Duodenal mucosa (tissue), 2 donors: ENCODE measurements around the gene TNIP1.

Experiments
- H3K27ac ChIP-seq: one replicate; pipeline ENCODE4 v1.7.0; 2013; ENCODE audit warnings: low read depth, low read length
- H3K27me3 ChIP-seq, 2 donors: one replicate each; pipeline ENCODE4 v1.7.0; 2013; ENCODE audit warnings: low read length in 2 of 2, control low read depth in 1 of 2; ENCODE audit not compliant: insufficient read depth in 2 of 2, control insufficient read depth in 1 of 2
- H3K36me3 ChIP-seq, 2 donors: one replicate each; pipeline ENCODE4 v1.7.0; 2013; ENCODE audit warnings: low read length in 2 of 2, control low read depth in 1 of 2; ENCODE audit not compliant: insufficient read depth in 2 of 2, control insufficient read depth in 1 of 2
- H3K4me1 ChIP-seq, 2 donors: one replicate each; pipeline ENCODE4 v1.7.0; 2013; ENCODE audit warnings: low read length in 2 of 2, control low read depth in 1 of 2; ENCODE audit not compliant: insufficient read depth in 2 of 2, control insufficient read depth in 1 of 2
- H3K4me3 ChIP-seq, 2 donors: one replicate each; pipeline ENCODE4 v1.7.0; 2013; ENCODE audit warnings: low read length in 2 of 2, low read depth in 1 of 2
- H3K9ac ChIP-seq, 2 donors: one replicate each; pipeline ENCODE4 v1.7.0; 2013; ENCODE audit warnings: low read length in 2 of 2, low read depth in 1 of 2
- H3K9me3 ChIP-seq, 2 donors: one replicate each; pipeline ENCODE4 v1.7.0; 2013; ENCODE audit warnings: low read length in 2 of 2, control low read depth in 1 of 2; ENCODE audit not compliant: control insufficient read depth in 1 of 2

TNIP1 gene

GRCh38 chr5:151106509-151106908, 25.7 kb upstream of the TNIP1 start:
- Histone ChIP-seq H3K9me3 (no peaks in the 10 kb centered on the region), H3K36me3 (peaks cover 5 to 58% of the 10 kb centered on the region in 2 donors), H3K4me3 (peak overlapping the region in 1 of 2 donors; percentile 23), H3K4me1 (peaks cover 66 to 85% of the 10 kb centered on the region in 2 donors), H3K27ac (peak overlapping the region; percentile 1), H3K27me3 (no peaks in the 10 kb centered on the region), H3K9ac (peak overlapping the region; percentile 13 to 38)

GRCh38 chr5:151106043-151106442, 25.2 kb upstream of the TNIP1 start:
- H3K9ac ChIP-seq: peak overlapping the region in 1 of 2 donors; percentile 38
- no peaks in the 10 kb centered on the region for H3K27me3 ChIP-seq
- H3K36me3 ChIP-seq: peaks cover 5 to 58% of the 10 kb centered on the region in 2 donors
- H3K4me3 ChIP-seq: no peak overlapping the region
- peaks cover 67 to 85% of the 10 kb centered on the region in 2 donors for H3K4me1 ChIP-seq
- H3K27ac ChIP-seq: no peak overlapping the region
- no peaks in the 10 kb centered on the region for H3K9me3 ChIP-seq

- no peak overlapping the region for H3K4me3 ChIP-seq
- H3K36me3 ChIP-seq: peaks cover 5 to 54% of the 10 kb centered on the region in 2 donors
- H3K9me3 ChIP-seq: no peaks in the 10 kb centered on the region
- no peak overlapping the region for H3K9ac ChIP-seq
- H3K4me1 ChIP-seq: peaks cover 65 to 85% of the 10 kb centered on the region in 2 donors
- H3K27ac ChIP-seq: no peak overlapping the region
- no peaks in the 10 kb centered on the region for H3K27me3 ChIP-seq
Measured at GRCh38 chr5:151105561-151105960, 24.7 kb upstream of the TNIP1 start.

GRCh38 chr5:151104795-151105194, 24.0 kb upstream of the TNIP1 start:
- H3K36me3 ChIP-seq: peaks cover 5 to 47% of the 10 kb centered on the region in 2 donors
- no peaks in the 10 kb centered on the region for H3K27me3 ChIP-seq
- H3K4me3 ChIP-seq: no peak overlapping the region
- H3K9me3 ChIP-seq: no peaks in the 10 kb centered on the region
- H3K4me1 ChIP-seq: peaks cover 65 to 83% of the 10 kb centered on the region in 2 donors
- no peak overlapping the region for H3K9ac ChIP-seq
- H3K27ac ChIP-seq: no peak overlapping the region

- Histone ChIP-seq H3K27ac (no peak overlapping the region), H3K9me3 (no peaks in the 10 kb centered on the region), H3K36me3 (peaks cover 0 to 19% of the 10 kb centered on the region in 2 donors), H3K4me3 (peak overlapping the region in 1 of 2 donors; percentile 32), H3K9ac (peak overlapping the region in 1 of 2 donors; percentile 9), H3K27me3 (no peaks in the 10 kb centered on the region), H3K4me1 (peaks cover 73 to 80% of the 10 kb centered on the region in 2 donors)
Measured at GRCh38 chr5:151101746-151102145, 20.9 kb upstream of the TNIP1 start.

- Histone ChIP-seq H3K4me1 (peaks cover 73 to 78% of the 10 kb centered on the region in 2 donors), H3K4me3 (no peak overlapping the region), H3K9ac (peak overlapping the region; percentile 29 to 30), H3K36me3 (peaks cover 0 to 15% of the 10 kb centered on the region in 2 donors), H3K27ac (peak overlapping the region; percentile 73), H3K9me3 (no peaks in the 10 kb centered on the region), H3K27me3 (no peaks in the 10 kb centered on the region)
Measured at GRCh38 chr5:151101151-151101550, 20.3 kb upstream of the TNIP1 start.

- Histone ChIP-seq H3K36me3 (peaks cover 0 to 14% of the 10 kb centered on the region in 2 donors), H3K9me3 (no peaks in the 10 kb centered on the region), H3K9ac (peak overlapping the region; percentile 30 to 49), H3K4me3 (peak overlapping the region in 1 of 2 donors; percentile 5), H3K27me3 (no peaks in the 10 kb centered on the region), H3K27ac (peak overlapping the region; percentile 73), H3K4me1 (peaks cover 73 to 78% of the 10 kb centered on the region in 2 donors)
Measured at GRCh38 chr5:151100681-151101080, 19.8 kb upstream of the TNIP1 start.

- no peaks in the 10 kb centered on the region for H3K27me3 ChIP-seq
- peak overlapping the region in 1 of 2 donors; percentile 1 for H3K4me3 ChIP-seq
- H3K36me3 ChIP-seq: no peaks in the 10 kb centered on the region
- no peak overlapping the region for H3K27ac ChIP-seq
- H3K9ac ChIP-seq: peak overlapping the region in 1 of 2 donors; percentile 49
- H3K4me1 ChIP-seq: peaks cover 79 to 80% of the 10 kb centered on the region in 2 donors
- H3K9me3 ChIP-seq: no peaks in the 10 kb centered on the region
Measured at GRCh38 chr5:151098768-151099121, 17.9 kb upstream of the TNIP1 start.

GRCh38 chr5:151097820-151098767, 17.3 kb upstream of the TNIP1 start:
- no peaks in the 10 kb centered on the region for H3K9me3 ChIP-seq
- peak overlapping the region; percentile 1 to 23 for H3K4me3 ChIP-seq
- H3K36me3 ChIP-seq: no peaks in the 10 kb centered on the region
- H3K4me1 ChIP-seq: peaks cover 84 to 85% of the 10 kb centered on the region in 2 donors
- H3K27ac ChIP-seq: peak overlapping the region; percentile 3
- H3K27me3 ChIP-seq: no peaks in the 10 kb centered on the region
- peak overlapping the region in 1 of 2 donors; percentile 49 for H3K9ac ChIP-seq

- no peaks in the 10 kb centered on the region for H3K9me3 ChIP-seq
- peaks cover 88 to 91% of the 10 kb centered on the region in 2 donors for H3K4me1 ChIP-seq
Measured at GRCh38 chr5:151097061-151097460, 16.2 kb upstream of the TNIP1 start.

More at GRCh38 chr5:151097061-151097460, 16.2 kb upstream of the TNIP1 start:
- Histone ChIP-seq H3K4me3 (no peak overlapping the region), H3K9ac (no peak overlapping the region), H3K27me3 (no peaks in the 10 kb centered on the region), H3K27ac (no peak overlapping the region), H3K36me3 (no peaks in the 10 kb centered on the region)
